ENCODE measurements around the gene IFRD2. TPM values are rescaled to one million over a fixed set of nuclear protein-coding genes. Genes with fewer than 3 reads are reported as not detected.
A peak's percentile ranks its signal among the peaks of the same experiment; 100 is the strongest.

The IFRD2 gene
- total and polyA plus RNA-seq, 9 of the 15 experiments (the other 6 are each of a cell fraction or from before 2014, with no cell fraction given) = 30.5 to 115 (median 52.8) TPM

DNA sequence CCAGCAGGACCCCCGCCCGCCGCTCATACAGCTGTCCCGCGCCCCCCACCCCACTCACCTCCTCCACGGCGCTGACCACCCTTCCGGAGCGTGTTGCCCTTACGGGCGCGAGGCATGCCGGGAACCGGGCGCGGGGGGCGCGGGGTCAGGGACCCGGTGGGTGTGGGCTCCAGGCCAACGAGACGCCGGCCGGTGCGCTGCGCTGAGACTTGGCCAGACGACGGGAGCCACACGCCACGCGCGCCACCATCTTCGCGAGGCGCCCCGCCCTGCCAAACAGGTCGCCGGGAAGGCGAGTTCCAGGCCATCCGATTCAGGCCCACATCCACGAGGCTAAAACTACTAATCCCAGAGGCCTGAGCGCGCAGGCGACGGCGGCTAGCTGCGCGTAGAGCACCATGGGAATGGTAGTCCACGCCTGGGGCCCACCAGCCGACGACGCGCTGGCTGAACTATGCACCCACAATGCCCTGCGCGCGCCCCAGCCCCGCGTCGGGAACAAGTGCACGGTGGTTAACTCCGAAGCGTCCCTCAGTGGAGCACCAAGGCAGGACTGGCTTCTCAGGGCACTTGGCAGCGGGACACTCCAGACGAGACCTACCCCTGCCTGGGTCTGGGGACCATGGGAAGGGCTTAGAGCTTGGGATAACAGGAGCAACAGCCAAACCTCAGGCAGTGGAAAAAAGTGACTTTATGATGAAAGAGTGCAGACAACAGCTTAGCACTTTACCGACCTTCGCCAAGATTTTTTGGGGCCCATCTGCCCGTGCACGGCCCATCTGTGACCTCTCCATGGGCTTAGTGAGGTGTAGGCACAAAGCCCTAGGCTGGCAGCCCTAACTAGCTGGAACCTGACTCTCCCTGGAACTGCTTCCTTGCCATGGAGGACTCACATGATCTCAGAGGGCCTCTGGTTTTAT, at the start of gene IFRD2 (continued):
- TF ChIP-seq SRSF9 (IDR thresholded peaks at IDR 0.05; ENCODE audit: borderline replicate concordance, low read depth, low read length) (no peak), HDAC8 (tag; IDR thresholded peaks at IDR 0.05) (peak; percentile 79; the same call in 1 of the 2 replicates), ATF1 (CRISPR knock-in tag; IDR thresholded peaks at IDR 0.05) (0 out of 2 replicates have a peak, but pooled peaks have one; percentile 37), ATF1 (tag; IDR thresholded peaks at IDR 0.05) (peak; percentile 97), MEF2D (tag; conservative IDR thresholded peaks at IDR 0.05; ENCODE audit: low read depth) (peak; percentile 56; the same call in 1 of the 2 replicates), NR3C1 (CRISPR knock-in tag; IDR thresholded peaks at IDR 0.05) (no peak), POLR2AphosphoS2 (IDR thresholded peaks at IDR 0.05; ENCODE audit: low read length) (peak; percentile 81), ZNF644 (tag; IDR thresholded peaks at IDR 0.05; ENCODE audit: low read depth) (peak; percentile 99), RNF2 (IDR thresholded peaks at IDR 0.05) (peak; percentile 91), HLTF (IDR thresholded peaks at IDR 0.05) (no peak), MIER1 (IDR thresholded peaks at IDR 0.05; ENCODE audit: low read depth) (no peak), NR4A1 (CRISPR knock-in tag; IDR thresholded peaks at IDR 0.05) (peak; percentile 52; the same call in 1 of the 2 replicates), NR4A1 (tag; IDR thresholded peaks at IDR 0.05) (peak; percentile 85), DPF2 (IDR thresholded peaks at IDR 0.05) (no peak), RAD21 (CRISPR knock-in tag; conservative IDR thresholded peaks at IDR 0.05 in 1 of 2, IDR thresholded peaks at IDR 0.05 in 1 of 2) (no peak), RBM17 (IDR thresholded peaks at IDR 0.05; ENCODE audit: borderline replicate concordance, low read depth, low read length) (no peak), ZC3H4 (CRISPR knock-in tag; IDR thresholded peaks at IDR 0.05; ENCODE audit: borderline replicate concordance) (no peak), ZNF134 (CRISPR knock-in tag; conservative IDR thresholded peaks at IDR 0.05) (peak; percentile 79), POLR2G (IDR thresholded peaks at IDR 0.05; ENCODE audit: low read depth, low read length) (peak; percentile 86), POLR2A (conservative IDR thresholded peaks at IDR 0.05) (peak; percentile 54)
- TF ChIP-seq, protein P1, sequence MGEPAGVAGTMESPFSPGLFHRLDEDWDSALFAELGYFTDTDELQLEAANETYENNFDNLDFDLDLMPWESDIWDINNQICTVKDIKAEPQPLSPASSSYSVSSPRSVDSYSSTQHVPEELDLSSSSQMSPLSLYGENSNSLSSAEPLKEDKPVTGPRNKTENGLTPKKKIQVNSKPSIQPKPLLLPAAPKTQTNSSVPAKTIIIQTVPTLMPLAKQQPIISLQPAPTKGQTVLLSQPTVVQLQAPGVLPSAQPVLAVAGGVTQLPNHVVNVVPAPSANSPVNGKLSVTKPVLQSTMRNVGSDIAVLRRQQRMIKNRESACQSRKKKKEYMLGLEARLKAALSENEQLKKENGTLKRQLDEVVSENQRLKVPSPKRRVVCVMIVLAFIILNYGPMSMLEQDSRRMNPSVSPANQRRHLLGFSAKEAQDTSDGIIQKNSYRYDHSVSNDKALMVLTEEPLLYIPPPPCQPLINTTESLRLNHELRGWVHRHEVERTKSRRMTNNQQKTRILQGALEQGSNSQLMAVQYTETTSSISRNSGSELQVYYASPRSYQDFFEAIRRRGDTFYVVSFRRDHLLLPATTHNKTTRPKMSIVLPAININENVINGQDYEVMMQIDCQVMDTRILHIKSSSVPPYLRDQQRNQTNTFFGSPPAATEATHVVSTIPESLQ (CRISPR knock-in tag; IDR thresholded peaks at IDR 0.05) = no peak
- TF ChIP-seq, protein P2, sequence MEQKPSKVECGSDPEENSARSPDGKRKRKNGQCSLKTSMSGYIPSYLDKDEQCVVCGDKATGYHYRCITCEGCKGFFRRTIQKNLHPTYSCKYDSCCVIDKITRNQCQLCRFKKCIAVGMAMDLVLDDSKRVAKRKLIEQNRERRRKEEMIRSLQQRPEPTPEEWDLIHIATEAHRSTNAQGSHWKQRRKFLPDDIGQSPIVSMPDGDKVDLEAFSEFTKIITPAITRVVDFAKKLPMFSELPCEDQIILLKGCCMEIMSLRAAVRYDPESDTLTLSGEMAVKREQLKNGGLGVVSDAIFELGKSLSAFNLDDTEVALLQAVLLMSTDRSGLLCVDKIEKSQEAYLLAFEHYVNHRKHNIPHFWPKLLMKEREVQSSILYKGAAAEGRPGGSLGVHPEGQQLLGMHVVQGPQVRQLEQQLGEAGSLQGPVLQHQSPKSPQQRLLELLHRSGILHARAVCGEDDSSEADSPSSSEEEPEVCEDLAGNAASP (IDR thresholded peaks at IDR 0.05) = no peak
- TF ChIP-seq, protein P3, sequence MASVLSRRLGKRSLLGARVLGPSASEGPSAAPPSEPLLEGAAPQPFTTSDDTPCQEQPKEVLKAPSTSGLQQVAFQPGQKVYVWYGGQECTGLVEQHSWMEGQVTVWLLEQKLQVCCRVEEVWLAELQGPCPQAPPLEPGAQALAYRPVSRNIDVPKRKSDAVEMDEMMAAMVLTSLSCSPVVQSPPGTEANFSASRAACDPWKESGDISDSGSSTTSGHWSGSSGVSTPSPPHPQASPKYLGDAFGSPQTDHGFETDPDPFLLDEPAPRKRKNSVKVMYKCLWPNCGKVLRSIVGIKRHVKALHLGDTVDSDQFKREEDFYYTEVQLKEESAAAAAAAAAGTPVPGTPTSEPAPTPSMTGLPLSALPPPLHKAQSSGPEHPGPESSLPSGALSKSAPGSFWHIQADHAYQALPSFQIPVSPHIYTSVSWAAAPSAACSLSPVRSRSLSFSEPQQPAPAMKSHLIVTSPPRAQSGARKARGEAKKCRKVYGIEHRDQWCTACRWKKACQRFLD (CRISPR knock-in tag; IDR thresholded peaks at IDR 0.05) = peak; percentile 98
- TF ChIP-seq, protein P4, sequence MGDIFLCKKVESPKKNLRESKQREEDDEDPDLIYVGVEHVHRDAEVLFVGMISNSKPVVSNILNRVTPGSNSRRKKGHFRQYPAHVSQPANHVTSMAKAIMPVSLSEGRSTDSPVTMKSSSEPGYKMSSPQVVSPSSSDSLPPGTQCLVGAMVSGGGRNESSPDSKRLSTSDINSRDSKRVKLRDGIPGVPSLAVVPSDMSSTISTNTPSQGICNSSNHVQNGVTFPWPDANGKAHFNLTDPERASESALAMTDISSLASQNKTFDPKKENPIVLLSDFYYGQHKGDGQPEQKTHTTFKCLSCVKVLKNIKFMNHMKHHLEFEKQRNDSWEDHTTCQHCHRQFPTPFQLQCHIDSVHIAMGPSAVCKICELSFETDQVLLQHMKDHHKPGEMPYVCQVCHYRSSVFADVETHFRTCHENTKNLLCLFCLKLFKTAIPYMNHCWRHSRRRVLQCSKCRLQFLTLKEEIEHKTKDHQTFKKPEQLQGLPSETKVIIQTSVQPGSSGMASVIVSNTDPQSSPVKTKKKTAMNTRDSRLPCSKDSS (IDR thresholded peaks at IDR 0.05; ENCODE audit: low read depth, partially characterized antibody) = no peak
